Caco-2 (cell line): ENCODE data around the gene COX10. TPM values are rescaled to one million over a fixed set of nuclear protein-coding genes. Genes with fewer than 3 reads are reported as not detected.

Experiments
- BruUV-seq: library from RNA; stranded (reverse); fragments of 400-500 nt; replicated peaks from 2 replicates; lab custom pipeline; 2021; lab: Mats Ljungman, UMichigan
- CTCF ChIA-PET: fragments of 300-600 bp; sonication (Branson Sonifier 250); formaldehyde crosslinking; loops from one replicate; lab custom pipeline; 2022; ENCODE audit warnings: antibody characterized with exemption; lab: Charles Lee
- POLR2A ChIA-PET: fragments of 300-600 bp; sonication (Branson Sonifier 250); formaldehyde crosslinking; loops from one replicate; lab custom pipeline; 2022; ENCODE audit warnings: antibody characterized with exemption; lab: Charles Lee
- DNase-seq, 2 experiments: peaks; one replicate each; pipeline versions ENCODE4 v3.0.0 to v3.0.0-alpha.2; 2020 to 2022
- H3K27me3 ChIP-seq: replicated peaks from 2 replicates; pipeline ENCODE4 v1.6.0; 2011; ENCODE audit warnings: low read length; ENCODE audit not compliant: control insufficient read depth, insufficient read depth
- H3K36me3 ChIP-seq: 2 replicates; pipeline ENCODE4 v1.5.1; 2011; ENCODE audit warnings: low read length; ENCODE audit not compliant: control insufficient read depth, insufficient read depth
- H3K4me1 ChIP-seq: fragments of 250-450 bp; sonication (Bioruptor Pico); 2 replicates; pipeline ENCODE4 v1.5.1; 2020; ENCODE audit warnings: mild to moderate bottlenecking
- H3K4me3 ChIP-seq: 2 replicates; pipeline ENCODE4 v1.5.1; 2011; ENCODE audit warnings: low read depth, mild to moderate bottlenecking, control low read depth, low read length
- H3K9me3 ChIP-seq: fragments of 250-450 bp; sonication (Bioruptor Pico); 2 replicates; pipeline ENCODE4 v1.5.1; 2020; ENCODE audit warnings: mild to moderate bottlenecking, moderate library complexity
- H3K27ac Mint-ChIP-seq: one replicate; pipeline ENCODE4 v1.8.0; 2022; ENCODE audit warnings: mixed read lengths; ENCODE audit not compliant: unreplicated experiment
- H3K27me3 Mint-ChIP-seq: one replicate; pipeline ENCODE4 v1.8.0; 2022; ENCODE audit warnings: mixed read lengths; ENCODE audit not compliant: insufficient read depth, unreplicated experiment
- H3K36me3 Mint-ChIP-seq: one replicate; pipeline ENCODE4 v1.8.0; 2022; ENCODE audit warnings: mild to moderate bottlenecking, mixed read lengths; ENCODE audit not compliant: insufficient read depth, unreplicated experiment
- H3K4me1 Mint-ChIP-seq: one replicate; pipeline ENCODE4 v1.8.0; 2022; ENCODE audit warnings: low read depth, mixed read lengths; ENCODE audit not compliant: unreplicated experiment
- H3K4me3 Mint-ChIP-seq: one replicate; pipeline ENCODE4 v1.8.0; 2022; ENCODE audit warnings: mild to moderate bottlenecking, moderate library complexity, mixed read lengths; ENCODE audit not compliant: unreplicated experiment
- H3K9me3 Mint-ChIP-seq: one replicate; pipeline ENCODE4 v1.8.0; 2022; ENCODE audit warnings: mixed read lengths; ENCODE audit not compliant: unreplicated experiment
- intact Hi-C: fragments of 100-400 bp; cut with micrococcal nuclease; formaldehyde crosslinking; loops from one replicate; pipeline ENCODE4 v1.10.0; 2022; ENCODE audit not compliant: unreplicated experiment
- total RNA-seq: library from RNA; stranded (reverse); gene quantifications from 2 replicates; pipeline ENCODE4 v1.2.3, GENCODE V29; 2022
- TF ChIP-seq, protein P1 (sequence below), 2 experiments: fragments of 200-600 bp in 1 of 2; IDR thresholded peaks; 1 replicate in 1 of 2; 2 replicates in 1 of 2; pipeline versions ENCODE4 v1.5.1 to v1.8.0; 2011 to 2022; ENCODE audit warnings: antibody characterized with exemption in 1 of 2, control low read depth in 1 of 2, inconsistent platforms in 1 of 2, low read depth in 1 of 2, low read length in 1 of 2, mild to moderate bottlenecking in 1 of 2, moderate library complexity in 1 of 2; ENCODE audit not compliant: insufficient read depth in 1 of 2, severe bottlenecking in 1 of 2, unreplicated experiment in 1 of 2

COX10 gene
- total RNA-seq, 1 experiment from 2014 or later: 13.5 TPM

DNA sequence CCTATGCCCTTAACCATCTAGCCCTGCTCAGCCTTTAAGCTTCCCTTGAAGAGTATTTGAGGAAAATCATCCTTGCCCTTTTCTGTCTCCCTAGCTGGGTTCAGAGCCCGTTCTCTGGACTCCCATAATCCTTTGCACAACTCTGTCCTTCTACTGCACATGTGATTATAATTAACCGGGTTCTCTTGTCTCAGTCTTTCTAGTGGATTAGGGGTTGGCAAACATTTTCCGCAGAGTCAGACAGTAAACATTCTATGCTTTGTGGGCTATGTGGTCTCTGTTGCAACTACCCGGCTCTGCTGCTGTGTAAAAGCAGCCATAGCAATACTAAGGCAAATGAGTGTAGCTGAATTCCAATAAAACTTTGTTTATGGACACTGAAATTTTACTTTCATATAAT, 87.4 kb downstream of the COX10 start:
- TF ChIP-seq, protein P1, sequence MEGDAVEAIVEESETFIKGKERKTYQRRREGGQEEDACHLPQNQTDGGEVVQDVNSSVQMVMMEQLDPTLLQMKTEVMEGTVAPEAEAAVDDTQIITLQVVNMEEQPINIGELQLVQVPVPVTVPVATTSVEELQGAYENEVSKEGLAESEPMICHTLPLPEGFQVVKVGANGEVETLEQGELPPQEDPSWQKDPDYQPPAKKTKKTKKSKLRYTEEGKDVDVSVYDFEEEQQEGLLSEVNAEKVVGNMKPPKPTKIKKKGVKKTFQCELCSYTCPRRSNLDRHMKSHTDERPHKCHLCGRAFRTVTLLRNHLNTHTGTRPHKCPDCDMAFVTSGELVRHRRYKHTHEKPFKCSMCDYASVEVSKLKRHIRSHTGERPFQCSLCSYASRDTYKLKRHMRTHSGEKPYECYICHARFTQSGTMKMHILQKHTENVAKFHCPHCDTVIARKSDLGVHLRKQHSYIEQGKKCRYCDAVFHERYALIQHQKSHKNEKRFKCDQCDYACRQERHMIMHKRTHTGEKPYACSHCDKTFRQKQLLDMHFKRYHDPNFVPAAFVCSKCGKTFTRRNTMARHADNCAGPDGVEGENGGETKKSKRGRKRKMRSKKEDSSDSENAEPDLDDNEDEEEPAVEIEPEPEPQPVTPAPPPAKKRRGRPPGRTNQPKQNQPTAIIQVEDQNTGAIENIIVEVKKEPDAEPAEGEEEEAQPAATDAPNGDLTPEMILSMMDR (IDR thresholded peaks at IDR 0.05; ENCODE audit: insufficient read depth in 1 of 2, low read depth in 1 of 2, low read length in 1 of 2, severe bottlenecking in 1 of 2, unreplicated experiment in 1 of 2): no peak
- H3K4me3 ChIP-seq: no peak overlapping the region
- H3K4me1 Mint-ChIP-seq: peaks cover 7% of the 10 kb centered on the region
- peak overlapping the region; percentile 42 for H3K4me3 Mint-ChIP-seq
- no peaks in the 10 kb centered on the region for H3K27me3 ChIP-seq
- no TSS peak for BruUV-seq
- POLR2A ChIA-PET: no interaction called here
- intact Hi-C loops: no loop called here
- no peaks in the 10 kb centered on the region for H3K36me3 ChIP-seq
- no peaks in the 10 kb centered on the region for H3K9me3 ChIP-seq
- H3K36me3 Mint-ChIP-seq: peaks cover 5% of the 10 kb centered on the region
- DNase-seq: peak in 1 of 2 experiments; percentile 6
- no peaks in the 10 kb centered on the region for H3K4me1 ChIP-seq
- peak overlapping the region; percentile 90 for H3K27ac Mint-ChIP-seq
- CTCF ChIA-PET: no interaction called here
- no peaks in the 10 kb centered on the region for H3K27me3 Mint-ChIP-seq
- H3K9me3 Mint-ChIP-seq: no peaks in the 10 kb centered on the region

DNA sequence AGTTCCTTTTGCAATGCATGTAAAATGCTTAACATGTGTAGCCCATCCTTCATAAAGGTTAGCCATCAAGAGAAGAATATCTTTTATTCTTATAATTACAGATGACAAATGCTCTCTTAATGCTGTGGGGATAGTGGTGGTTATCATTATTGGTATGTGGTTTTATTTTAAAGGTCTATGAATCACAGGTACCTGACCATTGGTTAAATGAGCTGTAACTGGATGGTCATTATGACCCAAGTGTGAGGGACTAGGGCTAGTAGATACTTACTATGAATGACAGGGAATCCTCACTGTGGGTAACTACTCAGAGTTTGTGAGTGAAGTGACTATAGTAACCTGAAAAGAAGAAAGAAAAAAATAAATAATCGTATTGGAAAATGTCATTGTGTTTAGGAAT, 88.5 kb downstream of the COX10 start:
- H3K4me1 ChIP-seq: no peaks in the 10 kb centered on the region
- BruUV-seq: no TSS peak
- POLR2A ChIA-PET: no interaction called here

DNA sequence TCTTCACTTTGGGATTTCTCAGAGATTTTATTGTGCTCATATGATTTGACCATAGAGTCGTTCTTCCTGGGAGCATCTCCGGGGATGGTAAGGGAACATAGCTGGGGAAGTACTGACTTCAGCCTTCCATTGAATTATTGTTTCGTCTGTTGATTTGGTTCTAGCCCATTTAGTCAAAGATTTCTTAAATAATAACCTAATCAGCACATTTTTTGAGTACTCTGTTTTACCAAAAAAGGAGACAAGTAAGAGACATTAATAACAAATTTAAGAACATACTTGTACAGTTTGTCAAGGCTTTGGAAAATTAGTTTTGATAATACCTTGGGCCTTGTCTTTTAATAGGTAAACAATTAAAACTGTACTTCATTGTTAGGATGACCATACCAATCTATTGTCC, 89.4 kb downstream of the COX10 start:
- no TSS peak for BruUV-seq
- Histone ChIP-seq H3K27me3 (no peaks in the 10 kb centered on the region), H3K4me1 (no peaks in the 10 kb centered on the region), H3K36me3 (no peaks in the 10 kb centered on the region), H3K9me3 (no peaks in the 10 kb centered on the region), H3K4me3 (no peak overlapping the region)
- CTCF ChIA-PET: no interaction called here
- intact Hi-C loops: no loop called here
- no peak for DNase-seq
- Mint-ChIP-seq H3K27ac (no peak overlapping the region), H3K27me3 (no peaks in the 10 kb centered on the region), H3K4me1 (peaks cover 7% of the 10 kb centered on the region), H3K4me3 (no peak overlapping the region), H3K9me3 (no peaks in the 10 kb centered on the region), H3K36me3 (peaks cover 5% of the 10 kb centered on the region)
- POLR2A ChIA-PET: no interaction called here
- TF ChIP-seq, protein P1 (IDR thresholded peaks at IDR 0.05; ENCODE audit: insufficient read depth in 1 of 2, low read depth in 1 of 2, low read length in 1 of 2, severe bottlenecking in 1 of 2, unreplicated experiment in 1 of 2): no peak

More for the DNA sequence above, 88.5 kb downstream of the COX10 start:
- TF ChIP-seq, protein P1 (IDR thresholded peaks at IDR 0.05; ENCODE audit: insufficient read depth in 1 of 2, low read depth in 1 of 2, low read length in 1 of 2, severe bottlenecking in 1 of 2, unreplicated experiment in 1 of 2): no peak
- Histone ChIP-seq H3K4me3 (no peak overlapping the region), H3K36me3 (no peaks in the 10 kb centered on the region), H3K9me3 (no peaks in the 10 kb centered on the region), H3K27me3 (no peaks in the 10 kb centered on the region)
- no peaks in the 10 kb centered on the region for H3K27me3 Mint-ChIP-seq
- no peaks in the 10 kb centered on the region for H3K9me3 Mint-ChIP-seq
- CTCF ChIA-PET: no interaction called here
- no peak for DNase-seq
- no peak overlapping the region for H3K4me3 Mint-ChIP-seq
- H3K27ac Mint-ChIP-seq: no peak overlapping the region
- H3K36me3 Mint-ChIP-seq: peaks cover 5% of the 10 kb centered on the region
- peaks cover 7% of the 10 kb centered on the region for H3K4me1 Mint-ChIP-seq
- intact Hi-C loops: no loop called here
